ENCODE data around the gene CACNG4. TPM values are rescaled to one million over a fixed set of nuclear protein-coding genes. Genes with fewer than 3 reads are reported as not detected.

CACNG4 gene
- total RNA-seq, 1 experiment from 2014 or later: not detected

DNA sequence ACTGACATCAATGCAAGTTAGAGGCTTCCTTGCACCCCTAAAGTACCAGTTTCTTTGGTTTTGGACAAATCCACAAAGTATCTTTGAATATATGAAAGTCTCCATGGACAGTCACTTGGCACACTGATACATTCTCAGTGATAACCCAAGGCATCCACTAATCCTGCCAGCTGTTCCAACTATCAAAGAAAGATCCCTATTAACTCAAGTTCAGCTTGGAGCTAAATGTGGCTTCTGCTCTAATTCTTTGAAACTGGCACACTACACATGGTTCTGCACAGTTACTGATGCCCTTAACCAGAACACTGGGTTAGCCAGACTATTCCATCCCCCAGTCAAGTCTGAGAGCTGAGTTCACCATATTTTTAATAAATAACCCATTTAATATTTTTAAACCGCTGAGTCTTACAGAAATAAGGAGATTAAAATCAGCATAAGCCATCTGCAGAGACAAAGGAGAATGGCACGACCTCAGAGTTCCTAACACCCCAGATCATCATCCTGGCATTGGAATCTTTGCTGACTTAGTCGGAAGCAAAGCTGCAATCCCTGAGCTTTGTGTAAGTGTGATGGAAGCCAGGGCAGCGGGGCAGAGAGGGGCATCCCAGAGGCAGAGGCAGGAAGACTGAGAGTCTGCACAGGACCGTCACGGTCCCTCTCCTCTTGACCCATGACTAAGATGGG is 86.1 kb downstream of the CACNG4 start:
- peaks cover 18% of the 10 kb centered on the region for H3K9me3 ChIP-seq
- H3K36me3 ChIP-seq: no peaks in the 10 kb centered on the region
- no peaks in the 10 kb centered on the region; the same call in 1 of the 2 replicates for H3K27me3 ChIP-seq
- DNase-seq: no peak
- no peak overlapping the region for H3K4me3 ChIP-seq

DNA sequence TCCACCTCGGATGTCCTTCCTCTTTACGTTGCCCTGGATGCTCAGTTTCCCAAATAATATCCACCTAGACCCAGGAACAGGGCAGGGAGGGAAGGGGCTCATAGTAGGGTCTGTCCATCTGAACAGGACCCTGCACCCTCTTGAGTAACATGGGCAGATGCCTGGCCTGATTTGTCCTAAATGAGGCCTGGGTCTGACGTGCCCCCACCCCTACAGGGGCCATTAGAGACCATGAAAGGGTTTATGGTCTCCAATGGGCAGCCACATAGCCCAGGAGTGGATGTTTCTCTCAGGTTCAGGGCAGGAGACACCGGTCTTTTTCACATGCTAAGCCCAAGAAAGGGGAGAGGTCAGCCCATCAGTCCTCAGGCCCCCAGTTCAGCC is 86.6 kb downstream of the CACNG4 start:
- H3K4me3 ChIP-seq: no peak overlapping the region
- H3K36me3 ChIP-seq: no peaks in the 10 kb centered on the region
- no peak for DNase-seq
- H3K9me3 ChIP-seq: peaks cover 18% of the 10 kb centered on the region
- no peaks in the 10 kb centered on the region; the same call in 1 of the 2 replicates for H3K27me3 ChIP-seq

GRCh38 chr17:67051837-67052236 is 87.3 kb downstream of the CACNG4 start:
- no peaks in the 10 kb centered on the region for H3K36me3 ChIP-seq
- peaks cover 18% of the 10 kb centered on the region for H3K9me3 ChIP-seq
- no peak overlapping the region for H3K4me3 ChIP-seq
- DNase-seq: no peak
- no peaks in the 10 kb centered on the region; the same call in 1 of the 2 replicates for H3K27me3 ChIP-seq

- Histone ChIP-seq H3K9me3 (peaks cover 12% of the 10 kb centered on the region), H3K36me3 (no peaks in the 10 kb centered on the region), H3K27me3 (no peaks in the 10 kb centered on the region; the same call in 1 of the 2 replicates), H3K4me3 (no peak overlapping the region)
- no peak for DNase-seq
These were observed 88.4 kb downstream of the CACNG4 start for GRCh38 chr17:67052720-67053437.

DNA sequence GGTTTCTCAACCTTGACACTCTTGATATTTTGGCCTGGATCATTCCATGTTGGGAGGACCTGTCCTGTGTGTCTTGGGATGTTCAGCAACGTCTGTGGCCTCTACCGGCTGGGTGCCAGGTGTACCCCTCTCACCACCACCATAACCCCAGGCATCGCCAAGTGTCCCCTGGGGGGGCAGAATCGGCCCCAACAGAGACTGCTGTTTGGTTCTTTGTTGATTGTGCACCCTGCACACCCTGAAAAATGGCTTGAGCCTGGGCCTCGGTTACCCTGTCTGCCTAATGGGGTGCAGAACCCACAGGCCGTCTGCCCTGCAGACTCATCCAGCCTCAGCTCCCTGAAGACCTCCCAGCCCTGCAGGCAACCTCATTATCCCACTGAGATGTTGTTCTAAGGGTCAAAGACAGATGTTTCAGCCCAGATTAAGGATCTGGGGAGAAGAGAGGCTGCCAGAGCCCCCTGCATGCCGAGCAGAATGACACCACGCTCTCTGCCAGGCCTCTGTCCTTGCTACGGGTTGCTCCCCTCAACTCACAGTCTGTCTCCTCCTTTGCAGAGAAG is 89.0 kb downstream of the CACNG4 start:
- no peak for DNase-seq

GRCh38 chr17:67054011-67054591 is 89.6 kb downstream of the CACNG4 start:
- no peak for DNase-seq
- no peak overlapping the region for H3K4me3 ChIP-seq
- H3K36me3 ChIP-seq: no peaks in the 10 kb centered on the region
- no peaks in the 10 kb centered on the region for H3K27me3 ChIP-seq
- peaks cover 5% of the 10 kb centered on the region; the same call in 1 of the 2 replicates for H3K9me3 ChIP-seq

More for the DNA sequence above, 89.0 kb downstream of the CACNG4 start:
- peaks cover 10% of the 10 kb centered on the region for H3K9me3 ChIP-seq
- no peaks in the 10 kb centered on the region; the same call in 1 of the 2 replicates for H3K27me3 ChIP-seq
- H3K4me3 ChIP-seq: no peak overlapping the region
- no peaks in the 10 kb centered on the region for H3K36me3 ChIP-seq

DNA sequence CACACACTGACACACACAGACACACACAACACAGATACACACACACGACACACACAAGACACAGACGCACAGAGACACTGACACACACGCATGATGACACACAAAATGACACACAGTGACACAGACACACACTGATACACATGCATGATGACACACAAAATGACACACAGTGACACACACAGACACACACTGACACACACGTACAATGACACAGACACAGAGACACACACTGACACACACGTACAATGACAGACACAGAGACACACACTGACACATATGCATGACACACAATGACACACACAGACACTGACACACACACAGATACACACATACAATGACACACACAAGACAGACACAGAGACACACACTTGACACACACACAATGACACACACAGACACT is 90.1 kb downstream of the CACNG4 start:
- Histone ChIP-seq H3K27me3 (no peaks in the 10 kb centered on the region), H3K9me3 (peaks cover under 1% of the 10 kb centered on the region; the same call in 1 of the 2 replicates), H3K36me3 (no peaks in the 10 kb centered on the region), H3K4me3 (no peak overlapping the region)
- no peak for DNase-seq

DNA sequence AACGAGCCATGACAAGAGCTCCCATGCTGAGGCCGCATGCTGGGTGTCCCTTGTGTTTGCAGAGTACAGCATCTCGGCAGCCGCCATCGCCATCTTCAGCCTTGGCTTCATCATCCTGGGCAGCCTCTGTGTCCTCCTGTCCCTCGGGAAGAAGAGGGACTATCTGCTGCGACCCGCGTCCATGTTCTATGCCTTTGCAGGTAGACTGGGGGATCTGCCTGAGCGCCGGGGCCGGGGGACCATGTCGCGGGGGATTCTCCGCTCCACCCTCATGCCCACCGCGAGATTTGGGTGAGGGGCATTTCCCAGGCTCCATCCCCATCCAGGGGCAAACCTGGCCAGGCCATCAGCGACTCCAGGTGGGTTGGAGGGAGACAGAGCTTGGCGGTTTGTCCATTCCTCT is 90.5 kb downstream of the CACNG4 start:
- Histone ChIP-seq H3K27me3 (no peaks in the 10 kb centered on the region), H3K4me3 (no peak overlapping the region), H3K9me3 (no peaks in the 10 kb centered on the region), H3K36me3 (no peaks in the 10 kb centered on the region)
- no peak for DNase-seq

DNA sequence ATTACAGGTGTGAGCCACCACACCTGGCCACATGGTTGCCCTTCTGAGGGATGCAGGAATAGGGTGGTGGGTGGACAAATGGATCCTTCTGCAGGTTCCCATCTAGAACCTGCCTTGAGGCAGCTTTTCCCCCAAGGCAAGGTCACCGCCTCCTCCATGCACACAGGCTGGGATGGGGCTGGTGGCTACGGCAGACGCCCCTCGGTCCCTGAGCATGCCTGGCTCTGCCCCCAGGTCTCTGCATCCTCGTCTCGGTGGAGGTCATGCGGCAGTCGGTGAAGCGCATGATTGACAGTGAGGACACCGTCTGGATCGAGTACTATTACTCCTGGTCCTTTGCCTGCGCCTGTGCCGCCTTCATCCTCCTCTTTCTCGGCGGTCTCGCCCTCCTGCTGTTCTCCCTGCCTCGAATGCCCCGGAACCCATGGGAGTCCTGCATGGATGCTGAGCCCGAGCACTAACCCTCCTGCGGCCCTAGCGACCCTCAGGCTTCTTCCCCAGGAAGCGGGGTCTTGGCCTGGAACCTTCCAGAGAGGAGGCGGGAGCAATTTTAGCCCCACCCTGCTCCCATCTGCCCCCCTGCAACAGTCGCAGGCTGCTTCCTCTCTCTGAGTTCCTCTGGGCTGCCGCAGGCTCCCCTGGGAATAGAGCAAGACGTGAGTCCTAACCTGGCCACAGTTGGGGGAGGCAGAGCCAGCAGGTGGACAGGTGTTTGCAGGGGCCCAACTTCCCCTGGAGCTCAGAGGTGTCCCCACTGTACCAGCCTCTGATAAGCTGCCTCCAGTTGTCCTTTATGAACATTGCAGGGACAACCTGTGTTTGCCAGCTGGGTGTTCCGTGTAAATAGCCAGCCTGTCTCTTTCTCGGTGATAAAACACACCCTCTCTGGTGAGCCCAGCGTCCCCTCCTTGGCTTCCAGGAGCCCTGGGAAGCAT is 91.6 kb downstream of the CACNG4 start:
- Histone ChIP-seq H3K4me3 (no peak overlapping the region), H3K36me3 (no peaks in the 10 kb centered on the region), H3K27me3 (no peaks in the 10 kb centered on the region), H3K9me3 (no peaks in the 10 kb centered on the region)
- DNase-seq: no peak

DNA sequence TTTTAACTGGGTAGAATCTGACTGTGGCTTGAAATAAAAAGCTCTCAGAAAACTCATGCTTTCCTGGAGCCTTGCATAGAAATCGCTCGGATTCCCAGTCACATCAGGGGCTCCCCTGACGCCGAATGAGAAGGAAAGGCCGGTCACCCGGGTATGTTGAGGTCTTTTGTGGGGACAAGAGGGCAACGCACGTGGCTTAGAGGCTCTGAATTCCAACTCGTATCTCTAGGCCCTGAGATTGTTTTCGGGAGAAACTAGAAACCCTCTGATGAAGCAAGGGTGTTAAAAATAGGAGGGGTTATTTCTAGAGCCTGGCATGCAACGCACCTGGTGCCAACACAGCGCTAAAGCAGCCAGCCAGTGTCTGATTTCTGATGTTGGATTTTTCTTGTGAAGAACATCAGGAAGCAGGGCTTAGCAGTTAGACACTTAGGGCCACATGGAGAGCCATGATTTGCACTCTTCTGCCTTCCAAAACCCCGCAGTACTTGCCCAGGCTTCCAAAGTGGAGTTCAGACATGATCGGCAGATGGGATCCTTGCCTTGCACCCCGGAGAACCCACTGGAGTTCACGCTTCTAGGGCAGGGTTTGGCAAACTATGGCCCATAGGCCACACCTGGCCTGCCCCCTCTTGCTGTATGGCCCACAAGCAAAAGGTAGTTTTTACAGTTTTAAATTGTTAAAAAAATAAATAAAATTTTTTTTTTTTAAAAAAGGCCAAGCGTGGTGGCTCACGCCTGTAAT is 92.4 kb downstream of the CACNG4 start:
- Histone ChIP-seq H3K4me3 (no peak overlapping the region), H3K36me3 (no peaks in the 10 kb centered on the region), H3K27me3 (no peaks in the 10 kb centered on the region), H3K9me3 (no peaks in the 10 kb centered on the region)
- DNase-seq: no peak

DNA sequence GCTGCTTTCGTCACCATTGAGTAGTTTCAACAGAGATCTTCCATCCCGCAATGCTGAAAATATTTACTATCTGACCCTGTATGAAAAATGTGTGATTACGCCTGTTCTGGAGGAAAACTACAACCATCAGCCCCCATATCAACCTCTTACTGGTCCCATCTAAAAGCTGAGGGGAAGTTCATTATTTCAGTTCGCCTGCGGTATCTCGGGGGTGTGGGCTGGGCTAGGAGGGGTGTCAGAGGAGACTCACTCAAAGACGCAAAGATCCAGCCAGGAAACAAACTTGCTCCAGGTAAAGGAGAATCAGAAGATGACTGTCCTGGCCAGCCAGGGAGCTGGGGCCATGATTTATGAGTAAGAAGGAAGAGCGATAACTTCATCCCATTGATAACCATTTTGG is 93.5 kb downstream of the CACNG4 start:
- no peaks in the 10 kb centered on the region for H3K27me3 ChIP-seq
- no peak overlapping the region for H3K4me3 ChIP-seq
- H3K36me3 ChIP-seq: no peaks in the 10 kb centered on the region
- no peaks in the 10 kb centered on the region for H3K9me3 ChIP-seq
- no peak for DNase-seq

- no peaks in the 10 kb centered on the region for H3K27me3 ChIP-seq
These were observed 94.9 kb downstream of the CACNG4 start for GRCh38 chr17:67059372-67059771.

DNA sequence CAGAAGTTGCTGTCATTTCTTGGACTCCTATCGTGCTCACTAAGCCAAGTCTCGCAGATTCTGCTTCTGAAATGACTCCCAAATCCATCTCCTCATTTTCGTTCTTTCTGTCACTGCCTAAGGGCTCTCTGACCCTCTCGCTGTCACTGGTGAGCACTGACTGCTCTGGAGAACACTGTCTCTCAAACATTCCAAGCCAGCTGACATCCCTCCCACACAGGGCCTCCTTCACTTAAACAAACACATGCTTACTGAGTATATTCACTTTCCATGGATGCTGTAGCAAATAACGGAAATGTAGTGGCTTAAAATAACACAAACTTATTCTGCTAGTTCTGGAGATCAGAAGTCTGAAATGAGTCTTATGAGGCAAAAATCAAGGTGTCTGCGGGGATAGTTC is 98.6 kb downstream of the CACNG4 start:
- no peaks in the 10 kb centered on the region for H3K27me3 ChIP-seq
- H3K4me3 ChIP-seq: no peak overlapping the region
- no peak for DNase-seq
- no peaks in the 10 kb centered on the region for H3K36me3 ChIP-seq
- no peaks in the 10 kb centered on the region for H3K9me3 ChIP-seq

More at GRCh38 chr17:67059372-67059771, 94.9 kb downstream of the CACNG4 start:
- H3K36me3 ChIP-seq: no peaks in the 10 kb centered on the region
- DNase-seq: no peak
- no peaks in the 10 kb centered on the region for H3K9me3 ChIP-seq
- no peak overlapping the region for H3K4me3 ChIP-seq

GRCh38 chr17:67066717-67067116 is 102.2 kb downstream of the CACNG4 start:
- Histone ChIP-seq H3K9me3 (no peaks in the 10 kb centered on the region), H3K4me3 (no peak overlapping the region), H3K36me3 (no peaks in the 10 kb centered on the region), H3K27me3 (no peaks in the 10 kb centered on the region)
- no peak for DNase-seq

GRCh38 chr17:67067571-67068482 is 103.3 kb downstream of the CACNG4 start:
- H3K4me3 ChIP-seq: no peak overlapping the region
- H3K9me3 ChIP-seq: no peaks in the 10 kb centered on the region
- no peak for DNase-seq
- peaks cover 3% of the 10 kb centered on the region; the same call in 1 of the 2 replicates for H3K36me3 ChIP-seq
- no peaks in the 10 kb centered on the region for H3K27me3 ChIP-seq
